AG04450 (cell line): Measurements from ENCODE around the gene LCN12. TPM values are rescaled to one million over a fixed set of nuclear protein-coding genes. Genes with fewer than 3 reads are reported as not detected.
A peak's percentile ranks its signal among the peaks of the same experiment; 100 is the strongest.

Experiments
- CTCF ChIA-PET: fragments of 300-600, 350-600 bp; formaldehyde crosslinking; extraction: SDS; loops from one replicate; lab custom pipeline; 2022; ENCODE audit warnings: antibody characterized with exemption, inconsistent platforms; lab: Charles Lee
- POLR2A ChIA-PET: fragments of 350-600 bp; formaldehyde crosslinking; extraction: SDS; loops from one replicate; lab custom pipeline; 2021; ENCODE audit warnings: antibody characterized with exemption, inconsistent platforms; lab: Yijun Ruan, JAX
- DNase-seq: peaks from one replicate; pipeline ENCODE4 v3.0.0-alpha.2; 2011; ENCODE audit warnings: low read depth, low spot score
- H3K27ac ChIP-seq: one replicate; pipeline ENCODE4 v1.5.1; 2012; ENCODE audit warnings: low read depth, low read length, control low read depth
- H3K27me3 ChIP-seq: one replicate; pipeline ENCODE4 v1.6.0; 2012; ENCODE audit warnings: low read length; ENCODE audit not compliant: control insufficient read depth, insufficient read depth
- H3K4me3 ChIP-seq: 2 replicates; pipeline ENCODE4 v1.5.1; 2011; ENCODE audit warnings: mild to moderate bottlenecking, low read depth, low read length, control low read depth
- H3K9me3 ChIP-seq: 2 replicates; pipeline ENCODE4 v1.5.1; 2012; ENCODE audit warnings: low read length; ENCODE audit not compliant: control insufficient read depth, insufficient read depth
- CTCF ChIP-seq: IDR thresholded peaks from 2 replicates; pipeline ENCODE4 v1.5.1; 2011; ENCODE audit warnings: low read depth, low read length, control low read depth, inconsistent platforms
- polyA plus RNA-seq: library from polyadenylated mRNA; depleted of rRNA; stranded (reverse); fragments of >200 nt; gene quantifications from 2 replicates; pipeline ENCODE4 v1.2.3, GENCODE V29; 2011

Gene LCN12
- polyA plus RNA-seq, 1 experiment, result not detected

- ChIA-PET CTCF (no interaction called here), POLR2A (no interaction called here)
- no peak for TF ChIP-seq CTCF
- DNase-seq, result no peak
- peak overlapping the region; percentile 78 for H3K4me3 ChIP-seq
- H3K27me3 ChIP-seq, result no peaks in the 10 kb centered on the region
- no peak overlapping the region for H3K27ac ChIP-seq
- H3K9me3 ChIP-seq, result peaks cover 16% of the 10 kb centered on the region; the same call in 1 of the 2 replicates
These were observed 9.2 kb upstream of the LCN12 start for GRCh38 chr9:136942881-136943230.

- Histone ChIP-seq H3K9me3 (peaks cover 16% of the 10 kb centered on the region; the same call in 1 of the 2 replicates), H3K4me3 (peak overlapping the region; percentile 78), H3K27me3 (no peaks in the 10 kb centered on the region), H3K27ac (peak overlapping the region; percentile 61)
- ChIA-PET CTCF (no interaction called here), POLR2A (interaction anchor here (1.0 to 1.2 kb wide), 2 partner anchors 62 to 86 kb away, joined by 3 read pairs; no protein-coding TSS in a partner anchor)
- no peak for TF ChIP-seq CTCF
- no peak for DNase-seq
These were observed 8.5 kb upstream of the LCN12 start for GRCh38 chr9:136943291-136944211.

GRCh38 chr9:136944212-136944518 lies 7.9 kb upstream of the LCN12 start:
- H3K27me3 ChIP-seq, result no peaks in the 10 kb centered on the region
- H3K4me3 ChIP-seq, result peak overlapping the region; percentile 78
- DNase-seq, result peak; percentile 10
- no peak for TF ChIP-seq CTCF
- ChIA-PET POLR2A (interaction anchor here (1.0 to 1.2 kb wide), 2 partner anchors 62 to 85 kb away, joined by 3 read pairs; no protein-coding TSS in a partner anchor), CTCF (interaction anchor here (0.6 to 1.2 kb wide), 2 partner anchors 58 to 85 kb away, joined by 3 to 6 read pairs; partner anchors contain the start of gene TRAF2)
- H3K27ac ChIP-seq, result peak overlapping the region; percentile 61
- H3K9me3 ChIP-seq, result peaks cover 16% of the 10 kb centered on the region; the same call in 1 of the 2 replicates

- CTCF ChIA-PET, result interaction anchor here (0.5 to 4.0 kb wide), 5 partner anchors 35 to 265 kb away, joined by 3 to 105 read pairs (median 3); partner anchors contain the start of gene TRAF2
- Histone ChIP-seq H3K27ac (peak within 1 kb of the TSS; percentile 61), H3K27me3 (no peaks in the 10 kb centered on the region), H3K4me3 (peak within 1 kb of the TSS; percentile 78), H3K9me3 (peaks cover 16% of the 10 kb centered on the region; the same call in 1 of the 2 replicates)
- TF ChIP-seq CTCF, result peak; percentile 86
- POLR2A ChIA-PET, result interaction anchor here (1.0 kb wide), 1 partner anchor 63 kb away, joined by 3 read pairs; no protein-coding TSS in a partner anchor
- peak; percentile 74 for DNase-seq
These were observed 7.3 kb upstream of the LCN12 start, which contains the start of the genes C8G and FBXW5 for GRCh38 chr9:136944519-136945332. Gene C8G (plus strand): TSS chr9:136945243. CDS start chr9:136945321, 78 bp downstream. Gene FBXW5 (minus strand): TSS chr9:136944738. CDS start chr9:136944083, 655 bp downstream.
